SW 1271 (cell line): ENCODE measurements around the gene CCNT2.
"Not testable (repeated sequence)": the region's sequence is repeated elsewhere in the genome, so short reads cannot be mapped to it uniquely, and the experiment has no call there.

ENCODE experiments used
- DNase-seq, 2 experiments: peaks; one replicate each; lab custom pipeline; 2025; lab: John Stamatoyannopoulos, UW

Gene CCNT2

DNA sequence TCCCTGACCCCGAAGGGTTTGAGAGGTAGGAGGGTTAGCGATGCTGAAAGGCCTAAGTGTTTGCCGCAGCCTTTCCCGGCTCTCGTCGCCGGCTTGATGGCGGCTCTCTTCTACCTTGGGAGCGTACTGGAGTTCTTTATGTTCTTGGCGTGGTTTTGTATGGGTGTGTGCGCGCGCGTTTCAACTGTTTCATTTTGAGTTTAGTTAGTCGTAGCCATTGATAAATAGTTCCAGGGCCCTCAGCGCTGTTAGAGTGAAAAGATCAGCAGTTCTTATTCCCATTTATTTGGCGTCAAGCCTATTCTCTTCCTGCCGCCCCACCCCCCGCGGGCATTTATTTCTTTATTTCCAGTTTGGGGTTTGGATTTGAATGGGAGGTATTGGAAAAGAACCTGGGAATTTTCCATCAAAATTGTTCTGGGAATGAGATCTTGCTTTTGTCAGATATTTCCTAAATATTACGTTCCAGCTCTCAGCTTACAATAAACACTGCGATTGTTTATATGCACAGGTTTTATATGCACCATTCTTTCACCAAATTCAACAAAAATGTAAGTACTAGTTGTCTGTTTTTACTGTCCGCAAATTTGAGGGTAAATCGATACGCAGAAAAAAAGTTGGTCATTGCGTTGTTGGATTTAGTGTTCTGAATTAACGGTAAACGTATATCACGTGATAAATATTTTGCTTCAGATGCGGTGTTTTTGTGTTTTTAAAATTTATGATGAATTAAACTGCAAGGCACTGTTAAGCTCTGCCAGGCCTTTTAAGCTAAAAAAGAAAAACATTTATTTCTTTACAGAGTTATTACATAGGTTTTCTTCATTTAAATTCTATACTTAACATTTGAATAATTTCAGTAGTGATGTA is 954 bp downstream of the CCNT2 start:
- peak in 1 of 2 experiments; percentile 37 for DNase-seq

GRCh38 chr2:134924912-134925311 is 6.3 kb downstream of the CCNT2 start:
- DNase-seq: no peak

- DNase-seq: no peak
These were observed 7.8 kb downstream of the CCNT2 start for GRCh38 chr2:134926231-134926931.

DNA sequence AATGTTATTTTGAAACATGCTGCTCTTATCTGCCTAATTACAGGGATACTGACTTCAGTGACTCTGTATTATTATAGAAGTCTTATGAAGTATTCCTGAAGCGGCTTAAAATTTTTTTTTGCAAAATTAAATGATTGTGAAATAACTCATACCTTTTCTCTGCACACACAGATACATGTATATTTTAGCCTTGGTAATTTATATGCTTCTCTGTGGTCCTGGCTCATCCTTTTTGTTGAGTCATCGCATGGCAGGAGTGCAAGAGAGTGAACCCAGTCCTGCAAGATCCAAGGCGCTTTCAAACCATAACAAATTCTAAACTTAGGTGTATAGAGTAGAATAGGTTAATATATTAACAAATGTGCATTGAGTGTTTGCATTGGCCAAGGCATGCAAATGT is 8.6 kb downstream of the CCNT2 start:
- DNase-seq: no peak

DNA sequence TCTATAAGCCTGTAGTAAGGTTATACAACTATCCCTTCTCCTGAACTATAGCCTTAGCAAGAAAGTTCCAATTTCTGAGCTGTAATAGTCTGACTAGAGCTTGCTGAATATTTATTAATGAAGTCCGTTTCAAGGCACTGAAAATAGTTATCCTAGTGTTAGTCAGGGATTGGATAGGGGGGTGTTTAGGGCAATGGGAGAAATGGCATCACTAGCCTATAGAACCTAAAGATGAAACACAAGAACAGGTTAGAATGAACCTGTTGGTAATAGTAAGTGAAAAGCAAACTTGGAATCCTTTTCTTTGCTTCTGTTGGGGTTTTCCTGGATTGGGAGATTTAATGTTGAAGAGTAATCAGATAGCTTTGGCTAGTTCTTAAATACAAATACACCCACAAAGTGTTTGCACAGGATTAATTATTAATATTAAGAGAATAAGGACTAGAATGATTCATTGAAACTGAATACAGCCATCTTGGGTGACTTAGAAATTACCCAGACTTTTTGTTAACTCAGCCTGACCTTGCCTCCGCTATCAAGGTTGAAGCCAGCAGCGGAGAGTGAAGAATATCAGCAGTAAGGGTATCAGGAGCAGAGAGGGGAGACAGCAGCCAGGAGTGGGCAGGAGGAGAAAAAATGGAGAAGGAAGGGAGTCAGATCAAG is 14.4 kb downstream of the CCNT2 start:
- DNase-seq: no peak

DNA sequence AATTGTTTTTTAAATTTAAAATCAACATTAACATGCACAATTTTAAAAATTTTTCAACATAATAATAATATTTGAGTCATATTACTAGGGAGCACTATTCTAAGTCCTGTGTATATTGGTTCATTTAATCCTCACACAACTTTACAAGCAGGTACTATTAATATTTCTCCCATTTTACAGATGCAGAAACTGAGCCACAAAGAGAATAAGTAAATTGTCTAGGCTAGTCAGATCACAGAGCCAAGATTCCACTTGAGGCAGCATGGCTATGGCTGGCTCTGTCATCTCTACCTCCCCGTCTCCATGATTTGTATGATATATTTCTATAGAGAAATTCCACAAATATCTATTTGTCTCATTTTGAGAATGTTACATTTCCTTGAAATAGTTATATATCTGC is 15.1 kb downstream of the CCNT2 start:
- no peak for DNase-seq

GRCh38 chr2:134934150-134934549 is 15.5 kb downstream of the CCNT2 start:
- no peak for DNase-seq

- DNase-seq: no peak
These were observed 16.0 kb downstream of the CCNT2 start for GRCh38 chr2:134934641-134935040.

- DNase-seq: no peak
These were observed 18.1 kb downstream of the CCNT2 start for GRCh38 chr2:134936691-134937090.

- no peak for DNase-seq
These were observed 24.9 kb downstream of the CCNT2 start for GRCh38 chr2:134943540-134943939.

DNA sequence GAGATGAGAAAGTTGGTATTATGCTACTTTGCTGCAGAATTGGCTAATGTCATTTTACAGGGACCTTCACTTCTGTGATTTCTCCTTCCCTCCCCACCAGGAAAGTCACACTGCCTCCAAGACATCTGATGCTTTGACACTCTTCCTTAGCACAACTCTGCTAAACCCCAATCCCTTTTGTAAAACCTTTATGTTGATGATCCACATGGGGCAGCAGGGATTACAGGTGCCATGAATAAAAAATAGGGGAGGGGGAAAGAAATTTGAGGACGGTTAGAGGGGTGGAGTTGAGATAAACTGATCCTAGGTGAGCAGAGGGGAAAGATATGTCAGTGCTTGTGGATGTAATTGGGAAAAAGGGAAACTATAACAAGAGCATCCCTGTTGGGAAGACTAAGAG is 26.4 kb downstream of the CCNT2 start:
- no peak for DNase-seq

GRCh38 chr2:134946073-134946472 is 27.5 kb downstream of the CCNT2 start:
- DNase-seq: no peak

DNA sequence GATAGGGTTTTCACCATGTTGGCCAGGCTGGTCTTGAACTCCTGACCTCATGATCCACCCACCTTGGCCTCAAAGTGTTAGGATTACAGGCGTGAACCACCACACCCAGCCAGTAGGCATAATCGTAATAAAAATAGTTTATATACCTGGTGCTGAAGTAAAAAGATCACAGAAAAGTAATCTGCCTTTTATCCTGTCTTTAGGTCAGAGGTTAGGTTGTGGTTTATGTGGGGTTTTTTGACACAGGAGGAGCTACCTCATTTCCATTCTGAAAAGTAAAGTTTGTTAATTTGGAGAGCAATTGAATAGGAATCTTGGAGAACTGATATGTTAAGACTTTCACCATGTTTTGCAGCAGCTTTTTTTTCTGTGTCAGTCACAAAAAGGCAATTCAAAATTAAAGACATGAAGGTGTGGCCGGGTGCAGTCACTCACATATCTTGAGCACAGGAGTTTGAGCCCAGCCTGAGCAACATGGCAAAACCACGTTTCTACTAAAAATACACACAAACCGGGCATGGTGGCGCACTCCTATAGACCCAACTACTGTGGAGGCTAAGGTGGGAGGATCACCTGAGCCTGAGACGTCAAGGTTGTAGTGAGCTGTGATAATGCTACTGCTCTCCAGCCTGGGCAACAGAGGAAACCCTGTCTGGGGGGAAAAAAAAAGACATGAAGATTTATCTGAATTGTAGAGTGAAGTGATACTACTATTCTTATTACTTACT is 31.5 kb downstream of the CCNT2 start:
- DNase-seq: no peak

DNA sequence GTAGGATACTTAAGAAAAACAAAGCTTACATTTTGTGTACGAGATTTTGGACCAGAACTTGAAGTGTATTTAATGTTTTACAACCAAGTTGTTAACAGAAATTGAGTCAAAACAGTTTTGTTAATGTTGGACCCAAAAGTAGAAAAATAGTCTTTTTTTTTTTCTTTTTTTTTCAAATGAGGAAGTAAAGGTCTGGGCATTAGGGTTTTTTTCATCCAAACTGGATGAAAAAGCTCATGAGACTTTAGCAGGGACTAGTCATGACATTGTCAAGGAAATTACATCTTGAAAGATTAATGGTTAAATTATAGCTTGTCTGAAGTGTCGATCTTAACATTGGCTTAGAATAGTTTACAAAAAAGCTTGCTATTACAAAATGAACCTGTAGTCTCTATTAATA is 32.3 kb downstream of the CCNT2 start:
- DNase-seq: no peak

- DNase-seq: no peak
These were observed 34.0 kb downstream of the CCNT2 start for GRCh38 chr2:134952608-134953007.

DNA sequence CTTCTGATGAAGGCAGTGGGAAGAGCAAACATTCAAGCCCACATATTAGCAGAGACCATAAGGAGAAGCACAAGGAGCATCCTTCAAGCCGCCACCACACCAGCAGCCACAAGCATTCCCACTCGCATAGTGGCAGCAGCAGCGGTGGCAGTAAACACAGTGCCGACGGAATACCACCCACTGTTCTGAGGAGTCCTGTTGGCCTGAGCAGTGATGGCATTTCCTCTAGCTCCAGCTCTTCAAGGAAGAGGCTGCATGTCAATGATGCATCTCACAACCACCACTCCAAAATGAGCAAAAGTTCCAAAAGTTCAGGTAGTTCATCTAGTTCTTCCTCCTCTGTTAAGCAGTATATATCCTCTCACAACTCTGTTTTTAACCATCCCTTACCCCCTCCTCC is 35.4 kb downstream of the CCNT2 start:
- no peak for DNase-seq

DNA sequence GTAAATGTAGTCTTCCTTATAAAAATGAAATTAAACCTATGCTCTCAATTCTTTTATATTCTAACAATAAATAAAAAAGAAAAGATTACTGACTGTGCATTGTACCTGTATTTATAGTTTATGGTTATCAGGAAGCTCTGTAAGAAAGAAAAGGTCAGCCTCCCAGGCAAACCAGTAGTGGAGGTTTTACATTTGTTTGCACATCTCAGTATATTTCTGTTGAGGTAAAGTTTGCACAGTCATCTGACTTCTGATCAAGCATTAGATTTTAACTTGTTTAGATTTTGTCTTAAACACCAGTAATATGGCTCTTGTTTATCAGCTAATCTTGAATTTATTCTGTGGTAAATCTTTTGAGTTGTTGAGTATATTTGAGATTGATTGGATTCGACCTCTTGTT is 37.1 kb downstream of the CCNT2 start:
- DNase-seq: no peak

DNA sequence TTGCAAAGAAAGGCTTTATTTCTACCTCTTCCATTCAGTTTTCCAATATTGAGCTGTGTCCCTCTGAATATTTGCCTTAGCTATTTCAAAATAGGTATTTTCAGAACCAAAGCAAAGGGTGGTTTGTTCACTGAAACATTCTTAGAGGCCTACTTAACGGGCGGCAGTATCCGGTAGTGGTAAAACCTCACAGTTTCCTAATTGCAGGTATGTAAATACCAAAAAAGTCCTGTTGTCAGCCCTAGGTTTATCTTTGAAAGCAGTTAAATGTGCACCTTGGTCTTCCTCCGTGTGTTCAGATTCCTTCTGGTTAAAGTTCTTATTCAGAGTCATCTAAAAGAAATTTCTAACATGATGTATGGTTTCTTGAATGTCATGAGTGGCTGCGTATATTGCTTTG is 38.9 kb downstream of the CCNT2 start:
- DNase-seq: no peak

GRCh38 chr2:134967166-134967565 is 48.5 kb downstream of the CCNT2 start:
- DNase-seq: not testable (repeated sequence)

- DNase-seq: no peak
These were observed 54.9 kb downstream of the CCNT2 start for GRCh38 chr2:134973241-134974138.
